B cell (primary cell): ENCODE results near the gene SYNE1.

Experiments used
- EZH2 ChIP-seq: IDR thresholded peaks from 2 replicates; pipeline ENCODE4 v1.6.1; 2012; ENCODE audit warnings: borderline replicate concordance, low read depth, mild to moderate bottlenecking, moderate library complexity, low read length; ENCODE audit not compliant: insufficient read depth, poor library complexity, severe bottlenecking
- TF ChIP-seq, protein P1 (sequence below): fragments of 200-600 bp; IDR thresholded peaks from one replicate; pipeline ENCODE4 v1.8.0; 2022; ENCODE audit warnings: antibody characterized with exemption, mild to moderate bottlenecking

DNA sequence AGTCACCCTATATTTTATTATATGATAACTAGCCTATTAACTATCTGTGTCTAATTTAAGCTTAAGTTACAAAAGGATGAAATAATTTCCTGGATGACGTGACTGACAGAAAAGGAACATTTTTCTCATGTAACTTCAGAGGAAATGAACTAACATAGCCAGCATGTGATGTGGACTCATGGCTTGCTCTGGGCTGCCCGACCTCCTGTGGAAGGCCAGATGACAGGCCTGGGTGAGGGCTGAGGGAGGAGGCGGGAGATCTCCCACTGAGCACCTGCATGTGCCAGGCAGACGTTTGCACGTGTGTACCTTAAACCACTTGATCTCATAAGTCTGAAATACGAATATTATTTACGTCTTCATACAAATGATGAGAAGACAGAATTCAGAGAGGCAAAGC, 321.1 kb downstream of the SYNE1 start:
- TF ChIP-seq, protein P1, sequence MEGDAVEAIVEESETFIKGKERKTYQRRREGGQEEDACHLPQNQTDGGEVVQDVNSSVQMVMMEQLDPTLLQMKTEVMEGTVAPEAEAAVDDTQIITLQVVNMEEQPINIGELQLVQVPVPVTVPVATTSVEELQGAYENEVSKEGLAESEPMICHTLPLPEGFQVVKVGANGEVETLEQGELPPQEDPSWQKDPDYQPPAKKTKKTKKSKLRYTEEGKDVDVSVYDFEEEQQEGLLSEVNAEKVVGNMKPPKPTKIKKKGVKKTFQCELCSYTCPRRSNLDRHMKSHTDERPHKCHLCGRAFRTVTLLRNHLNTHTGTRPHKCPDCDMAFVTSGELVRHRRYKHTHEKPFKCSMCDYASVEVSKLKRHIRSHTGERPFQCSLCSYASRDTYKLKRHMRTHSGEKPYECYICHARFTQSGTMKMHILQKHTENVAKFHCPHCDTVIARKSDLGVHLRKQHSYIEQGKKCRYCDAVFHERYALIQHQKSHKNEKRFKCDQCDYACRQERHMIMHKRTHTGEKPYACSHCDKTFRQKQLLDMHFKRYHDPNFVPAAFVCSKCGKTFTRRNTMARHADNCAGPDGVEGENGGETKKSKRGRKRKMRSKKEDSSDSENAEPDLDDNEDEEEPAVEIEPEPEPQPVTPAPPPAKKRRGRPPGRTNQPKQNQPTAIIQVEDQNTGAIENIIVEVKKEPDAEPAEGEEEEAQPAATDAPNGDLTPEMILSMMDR: no peak
- no peak for TF ChIP-seq EZH2
